Stimulated activated CD8-positive, alpha-beta memory T cell treated with anti-CD3 and anti-CD28 coated beads, Interleukin-4, amount 100 ng/mL, for 24 hours (primary cell): ENCODE data around the gene CDRT15L2.
"Not testable (repeated sequence)": the region's sequence is repeated elsewhere in the genome, so short reads cannot be mapped to it uniquely, and the experiment has no call there.

Experiments used
- DNase-seq: peaks from one replicate; pipeline ENCODE4 v3.0.0-alpha.2; 2020; ENCODE audit warnings: low read depth

CDRT15L2 gene

GRCh38 chr17:20575071-20575470, 4.5 kb upstream of the CDRT15L2 start:
- not testable (repeated sequence) for DNase-seq

GRCh38 chr17:20583891-20584577, 4.5 kb downstream of the CDRT15L2 start:
- DNase-seq, result not testable (repeated sequence)

- DNase-seq, result not testable (repeated sequence)
Measured at GRCh38 chr17:20588744-20589453, 9.4 kb downstream of the CDRT15L2 start.

GRCh38 chr17:20589454-20589810, 9.9 kb downstream of the CDRT15L2 start:
- DNase-seq, result not testable (repeated sequence)

GRCh38 chr17:20591040-20591439, 11.5 kb downstream of the CDRT15L2 start:
- DNase-seq, result not testable (repeated sequence)

GRCh38 chr17:20605568-20605967, 26.0 kb downstream of the CDRT15L2 start:
- not testable (repeated sequence) for DNase-seq

- not testable (repeated sequence) for DNase-seq
Measured at GRCh38 chr17:20609490-20609889, 30.0 kb downstream of the CDRT15L2 start.

- no peak for DNase-seq
Measured at GRCh38 chr17:20611309-20611708, 31.8 kb downstream of the CDRT15L2 start.

GRCh38 chr17:20612635-20613034, 33.1 kb downstream of the CDRT15L2 start:
- no peak for DNase-seq

- no peak for DNase-seq
Measured at GRCh38 chr17:20613248-20613647, 33.7 kb downstream of the CDRT15L2 start.

- DNase-seq, result no peak
Measured at GRCh38 chr17:20613905-20614304, 34.4 kb downstream of the CDRT15L2 start.

GRCh38 chr17:20615461-20615860, 35.9 kb downstream of the CDRT15L2 start:
- not testable (repeated sequence) for DNase-seq
